H9 (cell line): ENCODE measurements around the gene ANKRD39. TPM values are rescaled to one million over a fixed set of nuclear protein-coding genes. Genes with fewer than 3 reads are reported as not detected.
A peak's percentile ranks its signal among the peaks of the same experiment; 100 is the strongest.

Experiments
- DNase-seq: peaks from one replicate; pipeline ENCODE4 v3.0.0-alpha.2; 2017
- H2AFZ ChIP-seq: one replicate; pipeline ENCODE4 v1.6.1; 2013; ENCODE audit warnings: mild to moderate bottlenecking, low read length, control low read depth, moderate library complexity
- H2AK5ac ChIP-seq: 2 replicates; pipeline ENCODE4 v1.6.1; 2013; ENCODE audit warnings: low read length, control low read depth, mixed read lengths; ENCODE audit not compliant: insufficient read length
- H2BK120ac ChIP-seq: one replicate; pipeline ENCODE4 v1.6.1; 2013; ENCODE audit warnings: low read depth, mild to moderate bottlenecking, low read length, control low read depth, inconsistent platforms; ENCODE audit not compliant: poor library complexity, severe bottlenecking
- H2BK12ac ChIP-seq: 2 replicates; pipeline ENCODE4 v1.6.1; 2013; ENCODE audit warnings: low read length, control low read depth, mixed read lengths, low read depth; ENCODE audit not compliant: insufficient read length
- H2BK15ac ChIP-seq: 2 replicates; pipeline ENCODE4 v1.6.1; 2013; ENCODE audit warnings: low read depth, low read length, control low read depth
- H2BK20ac ChIP-seq: one replicate; pipeline ENCODE4 v1.6.1; 2013; ENCODE audit warnings: low read depth, mild to moderate bottlenecking, low read length, control low read depth, inconsistent platforms; ENCODE audit not compliant: poor library complexity, severe bottlenecking
- H2BK5ac ChIP-seq: 2 replicates; pipeline ENCODE4 v1.6.1; 2013; ENCODE audit warnings: low read length, control low read depth, mixed read lengths; ENCODE audit not compliant: insufficient read length
- H3K14ac ChIP-seq: 2 replicates; pipeline ENCODE4 v1.6.1; 2013; ENCODE audit warnings: low read length, control low read depth; ENCODE audit not compliant: insufficient read depth
- H3K18ac ChIP-seq: 2 replicates; pipeline ENCODE4 v1.6.1; 2013; ENCODE audit warnings: low read depth, mild to moderate bottlenecking, mixed read lengths, low read length, control low read depth; ENCODE audit not compliant: insufficient read length
- H3K23ac ChIP-seq: 2 replicates; pipeline ENCODE4 v1.6.1; 2013; ENCODE audit warnings: low read length, control low read depth, mixed read lengths, low read depth; ENCODE audit not compliant: insufficient read length
- H3K23me2 ChIP-seq: 2 replicates; pipeline ENCODE4 v1.6.1; 2013; ENCODE audit warnings: low read depth, mild to moderate bottlenecking, mixed read lengths, low read length, control low read depth; ENCODE audit not compliant: insufficient read length, poor library complexity, severe bottlenecking
- H3K27ac ChIP-seq: 2 replicates; pipeline ENCODE4 v1.5.1; 2013; ENCODE audit warnings: low read length, control low read depth, mixed read lengths, low read depth; ENCODE audit not compliant: insufficient read length
- H3K27me3 ChIP-seq: 2 replicates; pipeline ENCODE4 v1.6.1; 2013; ENCODE audit warnings: low read length, control low read depth, inconsistent platforms; ENCODE audit not compliant: insufficient read depth
- H3K4ac ChIP-seq: 2 replicates; pipeline ENCODE4 v1.6.1; 2013; ENCODE audit warnings: low read depth, mild to moderate bottlenecking, control low read depth, inconsistent platforms, low read length, moderate library complexity
- H3K4me1 ChIP-seq: 2 replicates; pipeline ENCODE4 v1.6.1; 2013; ENCODE audit warnings: low read length, control low read depth, inconsistent platforms; ENCODE audit not compliant: insufficient read depth
- H3K4me2 ChIP-seq: 2 replicates; pipeline ENCODE4 v1.6.1; 2013; ENCODE audit warnings: low read length, control low read depth, mixed read lengths; ENCODE audit not compliant: insufficient read length, insufficient read depth
- H3K56ac ChIP-seq: 2 replicates; pipeline ENCODE4 v1.6.1; 2013; ENCODE audit warnings: low read depth, mild to moderate bottlenecking, mixed read lengths, low read length, control low read depth; ENCODE audit not compliant: insufficient read length
- H3K79me1 ChIP-seq: 2 replicates; pipeline ENCODE4 v1.6.1; 2013; ENCODE audit warnings: low read depth, mild to moderate bottlenecking, moderate library complexity, low read length, control low read depth, inconsistent platforms; ENCODE audit not compliant: insufficient read depth, poor library complexity, severe bottlenecking
- H3K79me2 ChIP-seq: 2 replicates; pipeline ENCODE4 v1.6.1; 2013; ENCODE audit warnings: low read length, control low read depth, inconsistent platforms; ENCODE audit not compliant: insufficient read depth
- H3K9ac ChIP-seq: 2 replicates; pipeline ENCODE4 v1.6.1; 2013; ENCODE audit warnings: low read length, control low read depth, mixed read lengths; ENCODE audit not compliant: insufficient read length; ENCODE audit errors: extremely low read depth
- H3K9me3 ChIP-seq: one replicate; pipeline ENCODE4 v1.6.1; 2013; ENCODE audit warnings: low read depth, low read length, inconsistent platforms; ENCODE audit not compliant: control insufficient read depth
- H3T11ph ChIP-seq: one replicate; pipeline ENCODE4 v1.6.1; 2013; ENCODE audit warnings: mild to moderate bottlenecking, low read length, control low read depth, inconsistent platforms
- H4K20me1 ChIP-seq: one replicate; pipeline ENCODE4 v1.6.1; 2013; ENCODE audit not compliant: control insufficient read depth, insufficient read length, insufficient read depth
- H4K5ac ChIP-seq: 2 replicates; pipeline ENCODE4 v1.6.1; 2013; ENCODE audit warnings: low read depth, mild to moderate bottlenecking, mixed read lengths, low read length, control low read depth; ENCODE audit not compliant: insufficient read length
- H4K8ac ChIP-seq: replicated peaks from 2 replicates; pipeline ENCODE4 v1.6.1; 2013; ENCODE audit warnings: low read length, control low read depth, mixed read lengths, low read depth; ENCODE audit not compliant: insufficient read length
- H4K91ac ChIP-seq: 2 replicates; pipeline ENCODE4 v1.6.1; 2013; ENCODE audit warnings: low read depth, mild to moderate bottlenecking, moderate library complexity, mixed read lengths, low read length, control low read depth; ENCODE audit not compliant: insufficient read length
- H3K27ac Mint-ChIP-seq, 3 experiments: 2 replicates in 2 of 3; 3 replicates in 1 of 3; pipeline ENCODE4 v1.8.0; 2020 to 2021; ENCODE audit warnings: mixed read lengths in 3 of 3, mild to moderate bottlenecking in 1 of 3, moderate library complexity in 1 of 3
- H3K27me3 Mint-ChIP-seq: 2 replicates; pipeline ENCODE4 v1.8.0; 2021; ENCODE audit warnings: low read depth, mild to moderate bottlenecking, moderate library complexity, mixed read lengths
- H3K36me3 Mint-ChIP-seq, 3 experiments: 2 replicates in 2 of 3; 3 replicates in 1 of 3; pipeline ENCODE4 v1.8.0; 2020 to 2021; ENCODE audit warnings: low read depth in 3 of 3, mixed read lengths in 3 of 3; ENCODE audit not compliant: insufficient read depth in 1 of 3
- H3K4me1 Mint-ChIP-seq, 2 experiments: 2 replicates each; pipeline ENCODE4 v1.8.0; 2020; ENCODE audit warnings: mixed read lengths in 2 of 2
- H3K4me3 Mint-ChIP-seq, 2 experiments: 2 replicates in 1 of 2; 3 replicates in 1 of 2; pipeline ENCODE4 v1.8.0; 2020 to 2021; ENCODE audit warnings: mild to moderate bottlenecking in 2 of 2, mixed read lengths in 2 of 2, moderate library complexity in 1 of 2
- H3K9me3 Mint-ChIP-seq, 2 experiments: 2 replicates in 1 of 2; 3 replicates in 1 of 2; pipeline ENCODE4 v1.8.0; 2020; ENCODE audit warnings: mild to moderate bottlenecking in 2 of 2, mixed read lengths in 2 of 2, moderate library complexity in 1 of 2
- WGBS: extraction: QIAGEN DNeasy Blood & Tissue Kit; methylation state at CpG from one replicate; pipeline ENCODE4 v1.1.7; 2013; ENCODE audit warnings: missing lambda C conversion rate, low lambda C conversion rate, mixed read lengths; ENCODE audit not compliant: insufficient read length; ENCODE audit errors: extremely low coverage; 5-methylcytosine and 5-hydroxymethylcytosine counted together
- total RNA-seq: library from RNA; stranded (reverse); gene quantifications from 2 replicates; pipeline ENCODE4 v1.2.1, GENCODE V29; 2021
- TF ChIP-seq, protein P1 (sequence below): fragments of 200-600 bp; sonication (generic); conservative IDR thresholded peaks from 3 replicates; pipeline ENCODE4 v1.8.0; 2021; ENCODE audit warnings: antibody characterized with exemption, mild to moderate bottlenecking

Gene ANKRD39
- total RNA-seq, 1 experiment from 2014 or later, result 13.0 TPM

DNA sequence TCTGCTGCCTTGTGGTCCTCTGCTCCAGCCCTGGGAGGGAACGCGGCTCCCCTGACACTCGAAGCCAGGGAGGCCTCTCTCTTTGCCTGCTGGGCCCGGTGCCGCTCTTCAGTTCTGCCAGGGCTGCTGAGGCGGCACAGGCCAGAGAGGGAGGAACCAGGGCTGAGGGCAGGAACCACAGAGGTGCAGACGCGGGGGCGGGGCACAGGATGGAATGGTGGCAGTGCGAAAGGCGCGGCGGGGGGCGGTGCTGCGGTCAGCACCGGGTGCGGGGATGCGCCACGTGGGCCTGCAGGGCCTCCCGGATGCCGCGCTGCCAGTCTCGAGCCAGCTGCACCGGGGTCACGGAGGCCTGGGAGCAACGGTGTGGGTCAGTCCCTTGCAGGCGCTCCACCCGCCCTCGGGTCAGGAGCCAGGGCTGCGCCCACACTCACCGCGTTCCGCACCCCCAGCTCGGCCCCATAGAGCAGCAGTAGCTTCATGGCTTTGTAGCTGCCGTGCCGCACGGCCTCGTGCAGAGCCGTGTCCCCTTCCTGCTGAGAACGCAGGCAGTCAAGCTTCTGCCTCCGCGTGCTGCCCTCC is 18.4 kb downstream of the ANKRD39 start:
- Histone ChIP-seq H4K5ac (no peak overlapping the region), H3K9ac (no peak overlapping the region), H2BK5ac (no peak overlapping the region), H3K27me3 (no peaks in the 10 kb centered on the region), H3K4ac (no peak overlapping the region), H3T11ph (no peak overlapping the region), H3K79me2 (no peaks in the 10 kb centered on the region), H3K27ac (no peak overlapping the region), H3K23me2 (no peaks in the 10 kb centered on the region), H4K91ac (no peak overlapping the region), H2AFZ (no peak overlapping the region), H3K9me3 (no peaks in the 10 kb centered on the region), H2BK20ac (no peak overlapping the region), H4K8ac (no peak overlapping the region), H2BK120ac (no peak overlapping the region), H3K23ac (no peak overlapping the region), H4K20me1 (no peaks in the 10 kb centered on the region), H3K4me1 (no peaks in the 10 kb centered on the region), H3K79me1 (no peaks in the 10 kb centered on the region), H3K14ac (no peak overlapping the region; the same call in 1 of the 2 replicates), H3K56ac (no peak overlapping the region), H3K4me2 (no peak overlapping the region), H2AK5ac (no peak overlapping the region), H2BK12ac (no peak overlapping the region), H2BK15ac (no peak overlapping the region), H3K18ac (no peak overlapping the region)
- H3K4me1 Mint-ChIP-seq, result peaks cover 0 to 9% of the 10 kb centered on the region in 2 experiments; a peak in 2 of 4 replicates
- H3K36me3 Mint-ChIP-seq, result peaks cover 4 to 27% (median 12%) of the 10 kb centered on the region in 3 experiments; a peak in 4 of 7 replicates
- TF ChIP-seq, protein P1, sequence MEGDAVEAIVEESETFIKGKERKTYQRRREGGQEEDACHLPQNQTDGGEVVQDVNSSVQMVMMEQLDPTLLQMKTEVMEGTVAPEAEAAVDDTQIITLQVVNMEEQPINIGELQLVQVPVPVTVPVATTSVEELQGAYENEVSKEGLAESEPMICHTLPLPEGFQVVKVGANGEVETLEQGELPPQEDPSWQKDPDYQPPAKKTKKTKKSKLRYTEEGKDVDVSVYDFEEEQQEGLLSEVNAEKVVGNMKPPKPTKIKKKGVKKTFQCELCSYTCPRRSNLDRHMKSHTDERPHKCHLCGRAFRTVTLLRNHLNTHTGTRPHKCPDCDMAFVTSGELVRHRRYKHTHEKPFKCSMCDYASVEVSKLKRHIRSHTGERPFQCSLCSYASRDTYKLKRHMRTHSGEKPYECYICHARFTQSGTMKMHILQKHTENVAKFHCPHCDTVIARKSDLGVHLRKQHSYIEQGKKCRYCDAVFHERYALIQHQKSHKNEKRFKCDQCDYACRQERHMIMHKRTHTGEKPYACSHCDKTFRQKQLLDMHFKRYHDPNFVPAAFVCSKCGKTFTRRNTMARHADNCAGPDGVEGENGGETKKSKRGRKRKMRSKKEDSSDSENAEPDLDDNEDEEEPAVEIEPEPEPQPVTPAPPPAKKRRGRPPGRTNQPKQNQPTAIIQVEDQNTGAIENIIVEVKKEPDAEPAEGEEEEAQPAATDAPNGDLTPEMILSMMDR, result no peak
- no peak overlapping the region for H3K4me3 Mint-ChIP-seq
- H3K9me3 Mint-ChIP-seq, result no peaks in the 10 kb centered on the region
- peak; percentile 73 for DNase-seq
- 0 out of 7 replicates have a peak overlapping the region, but pooled peaks of 2 of the 3 experiments have one; percentile 51 to 64 for H3K27ac Mint-ChIP-seq
- no CpG with 5 or more reads among the region's 42 CpGs for WGBS
- H3K27me3 Mint-ChIP-seq, result no peaks in the 10 kb centered on the region; the same call in none of the 2 replicates
